ENCODE data around the gene WWC2.

- TF ChIP-seq CTCF (IDR thresholded peaks at IDR 0.05) (no peak), POLR2A (IDR thresholded peaks at IDR 0.05) (no peak)
Observed at GRCh38 chr4:183350317-183351071, 251.4 kb downstream of the WWC2 start.
